Ectodermal cell (in vitro differentiated cells): Measurements from ENCODE around the gene LCE1F.

ENCODE experiments used
- H3K27ac ChIP-seq: 2 replicates; pipeline ENCODE4 v1.7.0; 2013; ENCODE audit warnings: mild to moderate bottlenecking, low read depth, low read length; ENCODE audit not compliant: insufficient read depth, poor library complexity, severe bottlenecking
- H3K27me3 ChIP-seq: 2 replicates; pipeline ENCODE4 v1.7.0; 2013; ENCODE audit warnings: mild to moderate bottlenecking, low read length; ENCODE audit not compliant: insufficient read depth, control insufficient read depth, poor library complexity, severe bottlenecking
- H3K36me3 ChIP-seq: one replicate; pipeline ENCODE4 v1.7.0; 2013; ENCODE audit warnings: low read length; ENCODE audit not compliant: control insufficient read depth, insufficient read depth
- H3K4me1 ChIP-seq: one replicate; pipeline ENCODE4 v1.7.0; 2013; ENCODE audit warnings: low read length; ENCODE audit not compliant: control insufficient read depth, insufficient read depth
- H3K4me3 ChIP-seq: 2 replicates; pipeline ENCODE4 v1.7.0; 2013; ENCODE audit warnings: low read depth, low read length, control low read depth; ENCODE audit not compliant: insufficient read depth
- H3K9me3 ChIP-seq: 2 replicates; pipeline ENCODE4 v1.7.0; 2013; ENCODE audit warnings: mild to moderate bottlenecking, low read length, moderate library complexity; ENCODE audit not compliant: control insufficient read depth
- WGBS, 2 experiments: methylation state at CpG; one replicate each; pipeline ENCODE4 v1.1.7; 2013; ENCODE audit warnings: missing lambda C conversion rate in 2 of 2; 5-methylcytosine and 5-hydroxymethylcytosine counted together

LCE1F gene

DNA sequence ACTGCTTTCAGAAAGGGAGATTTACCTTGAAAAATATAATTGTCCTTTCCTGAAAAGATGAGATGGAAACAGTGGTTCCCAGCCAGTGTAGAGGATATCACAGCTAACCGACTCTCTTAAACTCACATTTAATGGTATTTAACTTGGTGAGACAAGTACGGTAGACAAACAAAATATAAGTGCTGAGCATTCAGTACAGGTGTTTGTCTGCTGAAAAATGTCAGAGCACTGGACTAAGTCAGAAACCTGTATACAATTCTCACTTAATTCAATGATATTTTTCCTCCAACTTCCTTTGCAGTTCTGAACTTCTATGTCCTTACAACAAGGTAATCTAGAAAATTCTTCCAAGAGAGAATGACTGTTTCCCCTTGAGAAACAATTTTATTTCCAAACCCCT is 36.7 kb downstream of the LCE1F start, which contains the start of gene LCE1B:
TSS of gene LCE1B (plus strand) at position 301 of the 400 bp plus-strand sequence. CDS start 476 bp downstream, outside the sequence.
- Histone ChIP-seq H3K36me3 (no peaks in the 10 kb centered on the region), H3K27me3 (no peaks in the 10 kb centered on the region), H3K4me3 (no peak within 1 kb of the TSS), H3K9me3 (peaks cover 11% of the 10 kb centered on the region), H3K4me1 (no peaks in the 10 kb centered on the region), H3K27ac (no peak within 1 kb of the TSS)
- WGBS, 2 experiments: 85% methylated on average over 2 of the region's 2 CpGs; no CpG with 5 or more reads in 1 of the 2 experiments

DNA sequence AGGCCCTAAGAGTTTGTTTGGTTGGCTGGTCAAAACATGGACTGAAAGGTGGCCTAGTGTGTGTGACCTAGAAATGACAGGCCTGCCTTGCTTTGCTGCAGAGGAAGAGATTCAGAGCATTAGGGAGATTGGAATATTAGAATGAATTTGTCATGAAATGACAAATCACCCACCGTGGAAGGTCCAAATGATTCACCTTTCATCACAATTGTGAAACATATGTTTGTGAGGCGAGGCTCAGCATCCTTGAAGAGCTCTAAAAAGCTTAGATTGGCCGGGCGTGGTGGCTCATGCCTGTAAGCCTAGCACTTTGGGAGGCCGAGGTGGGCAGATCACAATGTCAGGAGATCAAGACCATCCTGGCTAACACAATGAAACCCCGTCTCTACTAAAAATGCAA is 42.4 kb downstream of the LCE1F start:
- peaks cover 10% of the 10 kb centered on the region for H3K9me3 ChIP-seq
- H3K27me3 ChIP-seq: no peaks in the 10 kb centered on the region
- no peak overlapping the region for H3K27ac ChIP-seq
- no peaks in the 10 kb centered on the region for H3K36me3 ChIP-seq
- H3K4me1 ChIP-seq: no peaks in the 10 kb centered on the region
- 74 to 75% methylated on average over 6 of the region's 6 CpGs for WGBS, 2 experiments
- H3K4me3 ChIP-seq: no peak overlapping the region

DNA sequence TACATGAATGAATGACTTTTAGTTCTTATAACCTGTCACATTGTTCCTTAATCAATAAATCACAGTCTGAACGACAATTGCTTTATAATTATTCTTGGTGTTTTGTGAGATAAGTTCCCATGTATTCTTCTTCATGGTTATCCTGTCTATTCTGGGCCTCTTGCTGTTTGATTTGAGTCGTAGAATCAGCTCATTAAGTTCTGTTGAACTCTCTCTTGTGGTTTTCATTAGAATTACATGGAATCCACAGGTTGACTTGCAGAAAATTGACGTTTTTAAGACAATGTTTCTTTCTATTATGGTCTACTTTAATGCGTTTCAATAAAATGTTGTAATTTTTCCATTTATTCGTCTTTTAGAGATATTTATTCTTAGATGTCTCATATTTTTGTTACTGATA is 48.4 kb downstream of the LCE1F start:
- Histone ChIP-seq H3K27ac (no peak overlapping the region), H3K4me1 (no peaks in the 10 kb centered on the region), H3K36me3 (no peaks in the 10 kb centered on the region), H3K4me3 (no peak overlapping the region), H3K9me3 (peaks cover 5% of the 10 kb centered on the region), H3K27me3 (no peaks in the 10 kb centered on the region)
- 25 to 33% methylated on average over 3 of the region's 5 CpGs for WGBS, 2 experiments

DNA sequence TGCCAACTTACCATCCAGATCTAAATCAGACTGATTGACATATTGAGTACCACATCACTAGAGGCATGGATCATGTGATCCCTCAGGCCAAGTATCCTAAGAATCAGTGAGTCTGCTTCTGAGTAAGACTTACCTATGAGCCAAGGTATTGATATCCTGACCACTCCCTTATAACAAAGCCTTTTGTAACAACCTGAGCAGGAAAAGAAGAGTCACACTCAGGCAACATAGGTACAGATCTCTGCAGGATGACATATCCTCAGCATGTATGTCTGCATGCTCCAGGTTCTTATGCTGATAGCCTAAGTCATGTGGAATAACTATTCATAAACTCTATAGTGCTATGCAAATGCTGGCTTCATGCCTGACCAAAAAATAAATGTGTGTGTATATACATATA is 50.0 kb downstream of the LCE1F start:
- Histone ChIP-seq H3K4me1 (no peaks in the 10 kb centered on the region), H3K36me3 (no peaks in the 10 kb centered on the region), H3K27ac (no peak overlapping the region), H3K4me3 (no peak overlapping the region), H3K27me3 (no peaks in the 10 kb centered on the region), H3K9me3 (peaks cover 8% of the 10 kb centered on the region)
